Stimulated activated CD8-positive, alpha-beta memory T cell treated with anti-CD3 and anti-CD28 coated beads, Interleukin-15, amount 100 ng/mL, for 24 hours (primary cell): ENCODE measurements around the gene TARDBP.
A peak's percentile ranks its signal among the peaks of the same experiment; 100 is the strongest.
"Not testable (repeated sequence)": the region's sequence is repeated elsewhere in the genome, so short reads cannot be mapped to it uniquely, and the experiment has no call there.

Source experiments
- DNase-seq: peaks from one replicate; pipeline ENCODE4 v3.0.0-alpha.2; 2020; ENCODE audit warnings: low read depth

The TARDBP gene

DNA sequence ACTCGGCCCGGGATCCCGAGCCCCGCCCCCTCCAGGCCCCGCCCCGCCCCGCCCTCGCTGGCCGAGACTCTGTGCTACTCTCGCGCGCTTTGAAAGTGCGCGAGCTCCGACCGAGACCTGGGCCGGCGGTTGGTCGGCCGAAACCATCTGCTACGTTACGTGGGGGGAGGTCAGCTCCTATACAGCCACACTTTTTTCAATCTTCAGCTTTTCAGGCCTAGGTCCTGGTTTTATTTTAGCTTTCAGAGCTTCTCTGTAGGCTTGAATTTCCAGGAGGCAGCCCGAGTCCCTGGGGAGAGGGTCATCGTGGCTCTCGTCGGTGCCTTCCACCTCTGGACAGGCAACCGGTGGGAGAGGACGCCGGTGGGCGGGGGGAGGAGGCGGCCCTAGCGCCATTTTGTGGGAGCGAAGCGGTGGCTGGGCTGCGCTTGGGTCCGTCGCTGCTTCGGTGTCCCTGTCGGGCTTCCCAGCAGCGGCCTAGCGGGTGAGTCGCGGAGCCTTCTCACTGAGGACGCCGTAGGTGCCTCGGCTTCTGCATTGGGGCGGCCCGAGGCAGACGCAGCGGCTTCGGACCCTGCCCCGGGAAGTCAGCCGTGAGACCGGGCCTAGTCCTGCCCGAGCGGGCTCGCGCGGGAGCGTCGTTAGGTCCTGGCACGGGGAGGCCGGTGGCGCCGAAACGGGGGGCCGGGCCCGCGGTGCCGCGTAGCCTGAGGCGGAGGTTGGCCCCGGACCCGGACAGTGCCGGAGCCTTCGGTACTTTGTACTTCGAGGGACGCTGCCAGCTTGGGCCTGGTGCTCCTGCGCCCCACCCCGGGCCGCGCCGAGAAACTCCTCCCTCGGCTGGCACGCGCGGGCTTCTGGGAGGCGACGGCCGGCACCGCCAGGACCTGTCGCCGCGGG is at the start of gene TARDBP:
TSS of gene TARDBP (plus strand) at position 395 of the 900 bp plus-strand sequence. CDS start 1,074 bp downstream, outside the sequence.
- peak; percentile 71 for DNase-seq

DNA sequence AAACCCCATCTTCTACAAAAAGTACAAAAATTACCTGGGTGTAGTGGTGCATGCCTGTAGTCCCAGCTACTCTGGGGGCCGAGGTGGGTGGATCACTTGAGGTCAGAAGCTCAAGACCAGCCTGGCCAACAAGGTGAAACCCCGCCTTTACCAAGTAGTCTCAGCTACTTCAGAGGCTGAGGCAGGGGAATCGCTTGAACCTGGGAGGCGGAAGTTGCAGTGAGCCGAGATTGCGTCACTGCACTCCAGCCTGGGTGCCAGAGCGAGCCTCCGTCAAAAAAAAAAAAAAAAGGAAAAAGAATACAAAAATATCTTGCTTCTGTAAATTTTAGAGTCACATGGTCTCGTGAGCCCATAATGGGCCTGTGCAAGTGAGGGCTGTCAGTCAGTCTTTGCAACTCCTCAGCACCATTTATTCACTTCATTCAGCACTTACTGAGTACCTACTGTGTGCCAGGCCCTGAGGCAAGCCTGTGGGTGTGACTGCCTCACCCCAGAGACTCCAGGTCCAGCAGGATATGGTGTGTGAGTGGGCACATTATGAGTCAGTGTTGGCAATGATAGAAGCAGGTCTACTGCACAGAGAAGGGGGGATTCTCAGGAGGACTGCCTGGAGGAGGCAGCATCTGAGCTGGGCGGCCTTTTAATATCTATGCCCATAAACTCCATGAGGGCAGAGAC is 46.8 kb upstream of the TARDBP start:
- DNase-seq: no peak

DNA sequence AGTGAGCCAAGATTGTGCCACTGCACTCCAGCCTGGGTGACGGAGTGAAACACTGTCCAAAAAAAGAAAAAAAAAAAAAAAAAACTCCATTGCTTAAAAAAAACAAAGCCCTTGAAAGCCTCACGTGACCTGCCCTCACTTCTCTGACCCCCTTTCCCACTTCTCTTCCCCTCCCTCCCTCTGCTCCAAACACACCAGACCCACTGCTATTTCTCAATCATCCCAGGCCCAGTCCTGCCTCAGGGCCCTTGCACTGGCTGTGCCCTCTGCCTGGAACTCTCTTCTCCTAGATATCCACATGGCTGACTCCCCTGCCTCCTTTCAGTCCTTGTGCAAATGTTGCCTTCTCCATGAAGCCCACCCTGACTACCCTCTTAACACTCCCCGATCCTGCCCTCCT is 45.4 kb upstream of the TARDBP start:
- DNase-seq: no peak

DNA sequence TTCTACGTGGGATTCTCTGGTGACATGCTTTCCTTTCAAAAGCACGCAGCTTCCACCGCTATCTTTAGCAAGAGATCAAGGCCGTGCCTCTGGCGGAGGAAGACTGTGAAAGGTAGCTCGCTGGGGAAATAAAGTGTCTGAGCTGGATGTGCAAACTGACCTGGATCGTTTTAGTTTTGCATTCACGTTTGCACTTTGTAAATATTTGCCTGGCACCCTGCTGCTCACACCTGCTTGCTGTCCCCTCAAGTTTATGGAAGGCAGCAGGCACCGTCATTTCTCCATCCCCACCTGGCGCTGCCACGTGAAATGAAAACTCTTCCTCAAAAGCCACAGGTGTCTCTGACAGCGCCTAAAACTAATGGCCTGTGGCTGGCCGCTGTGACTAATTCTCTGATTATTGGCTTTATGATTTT is 44.0 kb upstream of the TARDBP start:
- no peak for DNase-seq

DNA sequence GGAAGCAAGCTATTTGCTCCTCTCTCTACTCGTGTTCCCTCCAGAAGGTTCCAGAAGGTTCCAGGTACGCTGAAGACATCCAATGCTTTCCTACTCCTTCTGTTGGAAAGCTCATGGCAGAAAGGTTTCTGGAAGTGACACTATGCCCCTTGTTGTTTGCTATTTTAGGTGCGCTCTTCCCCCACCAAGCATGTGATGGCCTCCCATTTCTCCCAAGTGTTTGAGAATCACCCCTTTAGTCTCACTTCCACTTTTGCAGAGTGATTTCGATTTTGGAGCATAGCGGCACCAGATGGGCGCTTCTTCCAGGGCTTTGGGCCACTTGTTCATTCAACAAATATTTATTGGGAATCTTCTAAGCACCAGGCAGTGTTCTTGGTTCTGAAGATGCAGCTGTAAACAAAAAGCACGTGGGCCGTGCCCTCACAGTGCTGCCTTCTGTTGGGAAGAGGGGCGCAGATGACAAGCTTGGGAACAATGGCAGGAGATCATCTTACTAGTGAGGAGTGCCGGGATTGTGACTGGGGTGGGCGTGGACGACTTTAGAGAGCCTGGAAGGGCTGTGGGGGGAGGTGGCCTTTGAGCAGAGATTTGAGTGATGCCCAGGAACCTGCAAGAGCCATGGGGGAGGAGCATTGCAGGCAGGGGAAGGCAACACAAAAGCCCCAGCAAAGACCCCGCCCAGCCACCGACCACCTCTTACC is 43.0 kb upstream of the TARDBP start:
- DNase-seq: no peak

DNA sequence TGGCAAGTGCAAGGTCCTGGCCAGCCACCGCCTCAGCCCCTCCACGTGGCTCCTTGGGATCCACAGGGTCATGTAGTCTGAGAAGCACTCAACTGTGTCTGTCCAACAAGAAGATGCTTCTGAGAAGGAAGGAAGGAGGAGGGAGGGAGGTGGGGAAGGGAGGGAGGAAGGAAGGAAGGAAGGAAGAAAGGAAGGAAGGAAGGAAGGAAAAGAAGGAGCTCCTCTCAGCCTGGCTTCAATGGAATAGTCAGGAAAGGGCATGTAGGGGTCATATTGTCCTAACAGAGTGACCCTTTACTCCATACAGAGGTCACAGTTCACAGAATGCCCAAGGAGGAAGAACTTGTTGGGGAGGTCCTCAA is 42.5 kb upstream of the TARDBP start:
- DNase-seq: no peak

DNA sequence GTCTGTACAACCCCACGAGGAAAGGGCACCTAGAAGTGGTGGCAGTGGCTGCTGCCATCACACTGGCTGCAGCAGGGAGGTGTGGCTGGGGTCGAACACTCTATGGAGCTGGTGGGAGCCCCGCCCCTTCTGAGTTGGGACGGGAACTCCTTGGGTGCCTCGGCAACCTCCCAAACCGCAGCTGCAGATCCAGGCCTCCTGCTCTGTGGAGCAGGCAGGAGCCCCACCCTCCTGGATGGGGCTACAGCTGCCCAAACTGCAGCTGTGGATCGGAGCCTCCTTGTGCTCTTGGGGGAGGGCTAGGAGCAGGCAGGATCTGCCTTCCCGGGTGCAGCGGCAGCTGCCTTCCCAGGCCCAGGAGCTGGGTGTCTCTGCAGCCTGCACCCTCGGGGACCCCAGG is 38.9 kb upstream of the TARDBP start:
- DNase-seq: no peak

DNA sequence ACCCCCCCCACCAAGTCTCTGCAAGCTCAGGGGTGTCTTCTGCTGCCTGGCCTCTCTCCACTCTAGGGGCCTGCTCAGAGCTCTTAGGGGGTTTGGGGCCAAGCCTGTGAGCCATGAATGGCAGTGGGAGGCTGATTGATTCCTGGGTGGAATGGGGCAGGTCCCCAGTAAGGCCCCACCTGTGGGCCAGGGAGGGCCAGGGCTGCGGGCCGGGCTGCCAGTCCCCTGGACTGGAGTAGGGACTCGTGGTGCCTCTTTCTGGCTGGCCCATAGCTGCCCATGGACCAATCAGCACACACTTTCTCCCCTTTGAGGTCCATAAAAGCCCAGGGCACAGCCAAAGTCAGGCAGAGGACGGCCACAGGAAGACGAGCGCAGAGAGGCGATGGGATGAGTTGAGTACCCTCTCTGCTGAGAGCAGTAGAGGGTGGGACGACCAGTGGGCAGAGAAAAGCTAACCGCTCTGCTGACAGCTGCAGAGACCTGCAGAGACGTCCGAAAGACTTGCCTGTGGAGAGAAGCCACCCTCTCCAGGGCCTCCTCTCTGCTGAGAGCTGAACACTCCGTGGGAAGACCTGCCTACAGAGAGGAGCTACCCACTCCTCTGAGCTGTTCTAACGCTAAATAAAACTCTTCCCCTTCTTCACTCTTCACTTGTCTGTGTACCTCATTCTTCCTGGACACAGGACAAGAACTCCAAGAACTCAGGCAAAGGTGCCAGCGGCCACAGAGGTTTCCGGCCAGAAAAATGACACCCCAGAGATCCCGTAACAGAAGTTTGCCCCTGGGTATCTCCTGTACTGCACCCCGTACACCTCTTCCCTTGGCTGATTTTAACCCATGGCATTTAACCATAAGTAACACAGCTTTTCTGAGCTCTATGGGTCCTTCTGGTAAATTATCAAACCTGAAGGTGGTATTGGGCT is 38.2 kb upstream of the TARDBP start:
- DNase-seq: no peak

DNA sequence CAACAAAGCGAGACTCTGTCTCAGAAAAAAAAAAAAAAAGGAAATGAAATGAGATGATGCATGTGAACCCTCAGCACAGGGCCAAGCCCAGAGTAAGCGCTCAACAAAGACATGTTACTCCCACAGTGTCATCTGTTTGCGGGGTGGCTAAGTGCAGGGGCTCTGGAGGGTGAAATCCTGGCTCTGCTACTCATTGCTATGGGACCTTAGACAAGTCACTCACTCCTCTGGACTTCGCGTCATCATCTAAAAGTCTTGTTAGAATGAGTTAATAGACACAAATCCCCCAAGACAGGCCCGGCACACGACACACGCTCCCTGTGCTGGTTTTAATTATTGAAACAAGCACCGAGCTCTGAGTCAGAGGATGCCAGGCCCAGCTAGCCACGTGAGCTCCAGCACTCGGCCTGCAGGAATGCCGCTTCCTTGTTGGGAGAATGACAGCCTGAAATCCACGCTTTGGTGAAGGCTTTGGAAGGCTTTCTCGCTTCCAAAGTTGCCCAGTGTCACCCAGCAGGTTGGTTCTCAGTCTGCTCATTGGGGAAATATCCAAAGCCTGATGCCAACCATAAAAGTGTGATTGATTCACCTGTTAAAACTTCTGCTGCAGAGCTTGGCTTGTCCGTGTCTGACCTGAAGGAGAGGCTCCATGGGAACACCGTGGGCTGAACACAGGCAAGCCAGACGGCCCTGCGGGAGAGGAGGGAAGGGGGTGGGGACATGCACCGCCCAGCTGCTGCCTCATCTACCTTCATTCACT is 36.7 kb upstream of the TARDBP start:
- DNase-seq: no peak

DNA sequence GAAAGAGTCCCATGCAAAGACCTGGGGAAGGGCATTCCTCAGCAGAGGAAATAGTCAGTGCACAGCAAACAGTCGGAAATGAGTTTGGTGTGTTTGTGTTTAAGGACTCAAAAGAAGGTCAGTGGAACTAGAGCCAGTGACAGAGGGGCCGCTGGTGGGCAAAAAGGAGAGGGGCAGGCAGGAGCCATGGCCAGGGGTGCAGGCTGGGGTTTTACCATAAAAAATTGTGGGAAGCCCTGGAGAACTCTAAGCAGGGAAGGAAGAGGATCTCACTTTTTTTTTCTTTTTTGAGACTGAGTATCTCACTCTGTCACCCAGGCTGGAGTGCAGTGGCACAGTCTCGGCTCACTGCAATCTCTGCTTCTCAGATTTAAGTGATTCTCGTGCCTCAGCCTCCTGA is 33.7 kb upstream of the TARDBP start:
- no peak for DNase-seq

DNA sequence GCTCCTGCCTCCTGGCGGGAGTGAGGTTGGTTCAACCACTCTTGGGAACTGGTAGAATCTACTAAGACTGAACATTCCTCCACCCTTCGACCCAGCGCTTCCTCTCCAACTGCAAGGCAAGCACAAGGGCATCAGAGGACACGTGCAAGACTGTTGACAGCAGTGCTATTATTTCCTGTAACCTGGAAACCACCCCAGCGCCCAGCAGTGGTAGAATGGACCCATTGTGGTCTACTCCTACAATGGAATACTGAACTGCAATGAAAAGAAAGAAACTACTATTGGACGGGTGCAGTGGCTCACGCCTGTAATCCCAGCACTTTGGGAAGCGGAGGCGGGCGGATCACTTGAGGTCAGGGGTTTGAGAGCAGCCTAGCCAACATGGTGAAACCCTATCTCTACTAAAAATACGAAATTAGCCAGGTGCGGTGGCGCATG is 33.0 kb upstream of the TARDBP start:
- DNase-seq: no peak

DNA sequence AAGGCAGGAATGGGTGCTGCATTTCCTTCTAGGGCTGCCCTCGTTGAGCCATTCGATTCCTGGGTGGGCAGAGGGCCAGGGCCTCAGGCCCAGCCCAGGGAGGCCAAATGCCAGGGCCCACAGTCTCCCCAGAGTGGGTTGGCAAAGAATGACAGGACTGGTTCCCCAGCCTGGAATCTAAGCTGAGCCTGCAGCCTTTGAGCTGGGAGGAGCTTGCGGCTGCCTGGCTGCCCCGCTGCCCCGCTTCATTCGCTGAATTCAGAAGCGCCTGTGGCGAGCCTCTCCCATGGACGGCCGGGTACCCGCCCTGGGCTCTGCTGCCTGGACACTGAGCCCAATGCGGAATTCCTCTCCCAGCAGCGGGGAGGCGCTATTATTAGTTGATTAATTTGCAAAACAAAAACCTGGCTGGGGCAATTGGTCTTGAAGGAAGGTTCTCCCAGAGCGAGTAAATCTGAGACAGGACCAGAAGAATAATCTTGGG is 32.3 kb upstream of the TARDBP start:
- no peak for DNase-seq

DNA sequence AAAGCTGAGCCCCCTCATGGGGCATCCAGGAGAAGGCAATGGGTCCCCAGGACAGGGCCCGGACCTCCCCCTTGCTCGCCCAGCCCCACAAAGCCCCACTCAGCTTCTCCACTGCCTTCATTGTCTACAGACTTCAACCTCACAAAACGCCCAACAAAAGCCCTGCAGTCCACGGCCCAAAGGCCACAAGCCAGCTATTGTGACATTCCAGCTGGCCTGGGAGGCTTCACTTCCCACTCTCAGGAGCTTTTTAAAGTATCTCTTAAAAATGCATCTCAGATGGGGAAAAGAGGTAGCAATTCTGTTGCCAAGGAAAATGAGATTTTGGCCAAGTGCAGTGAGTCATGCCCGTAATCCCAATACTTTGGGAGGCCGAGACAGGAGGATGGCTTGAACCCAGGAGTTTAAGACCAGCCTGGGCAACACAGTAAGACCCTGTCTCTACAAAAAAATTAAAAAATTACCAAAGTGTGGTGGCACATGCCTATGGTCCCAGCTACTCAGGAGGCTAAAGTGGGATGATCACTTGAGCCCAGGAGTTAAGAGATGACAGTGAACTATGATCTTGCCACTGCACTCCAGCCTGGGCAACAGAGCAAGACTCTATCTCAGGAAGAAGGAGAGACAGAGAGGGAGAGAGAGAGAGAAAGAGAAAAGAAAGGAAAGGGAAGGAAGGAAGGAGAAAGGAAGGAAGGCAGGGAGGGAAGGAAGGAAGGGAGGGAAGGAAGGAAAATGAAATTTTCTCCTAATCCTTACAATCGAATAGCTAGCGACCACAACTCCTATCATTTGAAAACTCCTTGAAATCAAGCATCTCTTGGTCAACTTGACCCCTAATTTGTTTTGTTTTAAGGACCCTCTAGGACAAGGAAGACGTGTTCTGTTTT is 31.4 kb upstream of the TARDBP start:
- DNase-seq: no peak

DNA sequence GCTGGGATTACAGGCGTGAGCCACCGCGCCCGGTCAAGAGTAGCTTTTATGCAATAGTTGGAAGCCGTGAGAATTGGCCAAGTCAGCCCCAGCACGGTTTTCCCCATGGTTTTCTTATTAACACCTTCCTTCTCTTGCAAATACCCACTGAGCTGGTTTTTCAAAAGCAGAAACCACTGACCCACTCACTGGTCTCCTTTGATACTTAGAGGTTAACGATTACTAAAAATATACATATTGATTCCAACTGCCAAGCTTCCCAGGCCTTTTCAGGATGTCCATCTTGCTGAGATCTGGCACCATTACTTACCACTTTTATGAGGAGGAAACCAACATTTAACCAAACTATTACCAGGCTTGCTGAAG is 25.9 kb upstream of the TARDBP start:
- no peak for DNase-seq

DNA sequence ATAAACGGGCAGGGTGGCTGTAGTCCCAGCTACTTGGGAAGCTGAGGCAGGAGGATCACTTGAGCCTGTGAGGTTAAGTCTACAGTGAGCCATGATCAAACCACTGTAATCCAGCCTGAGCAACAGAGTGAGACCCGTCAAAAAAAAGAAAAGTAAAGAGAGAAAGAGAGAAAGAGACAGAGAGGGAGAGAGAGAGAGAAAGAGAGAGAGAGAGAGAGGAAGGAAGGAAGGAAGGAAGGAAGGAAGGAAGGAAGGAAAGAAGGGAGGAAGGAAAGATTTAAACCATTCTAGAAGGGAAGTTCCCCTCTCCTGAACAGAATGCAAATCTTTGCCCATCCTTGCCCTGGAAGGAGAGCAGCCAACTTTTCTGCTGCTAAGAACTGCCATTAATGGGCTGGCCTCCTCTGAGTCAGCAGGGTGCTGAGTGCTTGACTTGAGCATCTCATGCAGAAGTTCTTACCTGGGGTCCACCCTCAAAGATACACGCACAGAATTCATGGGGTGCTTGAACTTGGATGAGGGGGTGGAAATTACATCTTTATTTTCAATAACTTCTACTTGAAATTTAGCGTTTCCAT is 24.5 kb upstream of the TARDBP start:
- no peak for DNase-seq

DNA sequence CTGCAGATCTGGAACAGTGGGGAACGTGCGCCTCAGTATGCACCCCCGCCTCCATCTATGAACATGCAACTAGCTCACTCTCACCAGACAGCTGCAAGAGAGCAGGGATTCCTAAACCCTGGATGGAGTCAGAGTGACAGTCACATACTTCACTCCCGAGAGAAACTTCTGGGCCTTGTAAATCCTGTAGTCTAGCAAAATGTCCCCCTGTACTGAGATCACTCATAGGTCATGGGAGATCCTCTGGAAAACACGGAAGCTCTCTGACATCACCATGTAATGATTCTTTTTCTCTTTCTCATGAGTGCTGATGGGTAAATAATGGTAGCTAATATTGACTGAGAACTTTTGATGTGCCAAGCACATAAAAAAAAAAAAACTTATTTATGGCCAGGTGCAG is 23.4 kb upstream of the TARDBP start:
- no peak for DNase-seq

DNA sequence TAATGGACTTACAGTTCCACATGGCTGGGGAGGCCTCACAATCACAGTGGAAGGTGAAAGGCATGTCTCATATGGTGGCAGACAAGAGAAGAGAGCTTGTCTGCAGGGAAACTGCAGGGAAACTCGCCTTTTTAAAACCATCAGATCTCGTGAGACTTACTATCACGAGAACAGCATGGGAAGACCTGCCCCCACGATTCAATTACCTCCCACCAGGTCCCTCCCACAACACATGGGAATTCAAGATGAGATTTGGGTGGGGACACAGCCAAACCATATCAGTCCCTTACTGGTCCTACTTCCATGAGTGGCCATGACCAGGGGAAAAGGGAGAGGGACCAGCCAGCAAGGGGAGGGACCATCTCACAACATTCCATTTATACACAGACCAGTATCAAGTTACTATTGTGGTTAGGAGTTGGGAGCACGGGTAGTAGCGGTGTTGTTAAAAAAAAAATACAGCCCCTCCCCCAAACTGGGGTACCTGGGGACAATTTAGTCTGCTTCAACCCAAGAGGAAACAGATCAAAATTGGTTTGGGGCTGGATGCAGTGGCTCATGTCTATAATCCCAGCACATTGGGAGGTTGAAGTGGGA is 22.4 kb upstream of the TARDBP start:
- DNase-seq: not testable (repeated sequence)

DNA sequence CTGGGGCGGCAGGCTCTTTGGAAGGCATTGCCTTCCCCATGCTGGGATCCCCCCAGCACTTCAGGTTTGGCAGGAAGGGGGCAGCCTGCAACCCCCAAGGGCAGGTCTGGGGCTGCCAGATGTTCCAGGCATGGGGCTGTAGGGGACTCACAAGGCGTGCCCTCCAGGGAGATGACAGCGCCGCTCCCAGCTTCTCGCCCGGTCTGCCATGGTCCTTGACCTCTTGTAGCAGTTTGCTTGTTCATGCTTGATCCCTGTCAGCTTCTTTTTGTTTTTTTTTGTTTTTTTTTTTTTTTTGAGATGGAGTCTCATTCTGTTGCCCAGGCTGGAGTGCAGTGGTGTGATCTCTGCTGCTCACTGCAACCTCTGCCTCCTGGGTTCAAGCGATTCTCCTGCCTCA is 21.6 kb upstream of the TARDBP start:
- DNase-seq: no peak

DNA sequence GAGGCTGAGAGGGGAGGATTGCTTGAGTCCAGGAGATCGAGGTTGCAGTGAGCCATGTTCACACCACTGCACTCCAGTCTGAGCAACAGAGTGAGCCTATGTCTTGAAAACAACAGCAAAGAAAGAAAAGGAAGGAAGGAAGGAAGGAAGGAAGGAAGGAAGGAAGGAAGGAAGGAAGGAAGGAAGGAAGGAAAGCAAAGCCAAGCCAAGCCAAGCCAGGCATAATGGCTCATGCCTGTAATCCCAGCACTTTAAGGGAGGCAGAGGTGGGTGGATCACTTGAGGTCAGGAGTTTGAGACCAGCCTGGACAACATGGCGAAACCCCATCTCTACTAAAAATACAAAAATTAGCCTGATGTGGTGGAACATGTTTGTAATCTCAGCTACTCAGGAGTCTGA is 20.4 kb upstream of the TARDBP start:
- DNase-seq: not testable (repeated sequence)
